Measurements from ENCODE around the gene PDLIM5.
"Not testable (repeated sequence)": the region's sequence is repeated elsewhere in the genome, so short reads cannot be mapped to it uniquely, and the experiment has no call there.

The PDLIM5 gene

GRCh38 chr4:94621491-94622080, 169.8 kb downstream of the PDLIM5 start:
- Histone ChIP-seq H3K4me3 (replicated peaks; ENCODE audit: low read depth, low read length) (no peak overlapping the region), H3K27me3 (replicated peaks; ENCODE audit: control insufficient read depth, insufficient read depth, low read length) (no peaks in the 10 kb centered on the region), H3K36me3 (ENCODE audit: control insufficient read depth, insufficient read depth, low read length) (no peaks in the 10 kb centered on the region; the same call in 1 of the 2 replicates)
- peak; percentile 9 for DNase-seq (ENCODE audit: extremely low read depth, insufficient read length)
- TF ChIP-seq CTCF (IDR thresholded peaks at IDR 0.05; ENCODE audit: insufficient read depth, low read length, poor library complexity, severe bottlenecking) = peak; percentile 78

GRCh38 chr4:94623126-94623911, 171.6 kb downstream of the PDLIM5 start:
- no peak for TF ChIP-seq CTCF (IDR thresholded peaks at IDR 0.05; ENCODE audit: insufficient read depth, low read length, poor library complexity, severe bottlenecking)
- DNase-seq (ENCODE audit: extremely low read depth, insufficient read length) = no peak
- H3K4me3 ChIP-seq (replicated peaks; ENCODE audit: low read depth, low read length) = no peak overlapping the region
- no peaks in the 10 kb centered on the region; the same call in 1 of the 2 replicates for H3K36me3 ChIP-seq (ENCODE audit: control insufficient read depth, insufficient read depth, low read length)
- H3K27me3 ChIP-seq (replicated peaks; ENCODE audit: control insufficient read depth, insufficient read depth, low read length) = no peaks in the 10 kb centered on the region

- DNase-seq (ENCODE audit: extremely low read depth, insufficient read length) = no peak
- no peak overlapping the region for H3K4me3 ChIP-seq (replicated peaks; ENCODE audit: low read depth, low read length)
- H3K36me3 ChIP-seq (ENCODE audit: control insufficient read depth, insufficient read depth, low read length) = no peaks in the 10 kb centered on the region
- no peak for TF ChIP-seq CTCF (IDR thresholded peaks at IDR 0.05; ENCODE audit: insufficient read depth, low read length, poor library complexity, severe bottlenecking)
- H3K27me3 ChIP-seq (replicated peaks; ENCODE audit: control insufficient read depth, insufficient read depth, low read length) = no peaks in the 10 kb centered on the region
Observed at GRCh38 chr4:94626942-94627341, 175.2 kb downstream of the PDLIM5 start.

- not testable (repeated sequence) for H3K36me3 ChIP-seq (ENCODE audit: control insufficient read depth, insufficient read depth, low read length); H3K27me3 ChIP-seq (replicated peaks; ENCODE audit: control insufficient read depth, insufficient read depth, low read length); DNase-seq (ENCODE audit: extremely low read depth, insufficient read length); H3K4me3 ChIP-seq (replicated peaks; ENCODE audit: low read depth, low read length)
Observed at GRCh38 chr4:94629058-94629457, 177.3 kb downstream of the PDLIM5 start.

GRCh38 chr4:94629837-94630236, 178.1 kb downstream of the PDLIM5 start:
- no peak for TF ChIP-seq CTCF (IDR thresholded peaks at IDR 0.05; ENCODE audit: insufficient read depth, low read length, poor library complexity, severe bottlenecking)
- H3K27me3 ChIP-seq (replicated peaks; ENCODE audit: control insufficient read depth, insufficient read depth, low read length) = no peaks in the 10 kb centered on the region
- no peaks in the 10 kb centered on the region for H3K36me3 ChIP-seq (ENCODE audit: control insufficient read depth, insufficient read depth, low read length)
- no peak for DNase-seq (ENCODE audit: extremely low read depth, insufficient read length)
- H3K4me3 ChIP-seq (replicated peaks; ENCODE audit: low read depth, low read length) = no peak overlapping the region

GRCh38 chr4:94634271-94634670, 182.5 kb downstream of the PDLIM5 start:
- TF ChIP-seq CTCF (IDR thresholded peaks at IDR 0.05; ENCODE audit: insufficient read depth, low read length, poor library complexity, severe bottlenecking) = no peak
- Histone ChIP-seq H3K36me3 (ENCODE audit: control insufficient read depth, insufficient read depth, low read length) (no peaks in the 10 kb centered on the region), H3K27me3 (replicated peaks; ENCODE audit: control insufficient read depth, insufficient read depth, low read length) (no peaks in the 10 kb centered on the region), H3K4me3 (replicated peaks; ENCODE audit: low read depth, low read length) (no peak overlapping the region)
- no peak for DNase-seq (ENCODE audit: extremely low read depth, insufficient read length)
